Ovary (tissue), 9 donors: Measurements from ENCODE around the gene CHERP. TPM values are rescaled to one million over a fixed set of nuclear protein-coding genes. Genes with fewer than 3 reads are reported as not detected.
"Not testable (repeated sequence)": the region's sequence is repeated elsewhere in the genome, so short reads cannot be mapped to it uniquely, and the experiment has no call there.

Source experiments
- DNase-seq, 5 donors: peaks; one replicate each; pipeline ENCODE4 v3.0.0-alpha.2; 2019 to 2020
- H3K27ac ChIP-seq, 2 donors: fragments of 200-600 bp; one replicate each; pipeline versions ENCODE4 v1.5.1 to v1.8.0; 2019 to 2022
- H3K27me3 ChIP-seq: fragments of 200-600 bp; one replicate; pipeline ENCODE4 v1.8.0; 2022
- H3K36me3 ChIP-seq: fragments of 200-600 bp; sonication (generic); one replicate; pipeline ENCODE4 v1.5.1; 2019
- H3K4me1 ChIP-seq: one replicate; pipeline ENCODE4 v1.8.1; 2013; ENCODE audit warnings: mild to moderate bottlenecking, moderate library complexity; ENCODE audit not compliant: insufficient read depth
- H3K4me3 ChIP-seq: fragments of 200-600 bp; sonication (generic); one replicate; pipeline ENCODE4 v1.5.1; 2017
- H3K9me3 ChIP-seq, 2 donors: fragments of 200-600 bp in 1 of 2; sonication (generic) in 1 of 2; one replicate each; pipeline versions ENCODE4 v1.5.1 to v1.8.1; 2013 to 2019; ENCODE audit warnings: mild to moderate bottlenecking in 1 of 2, moderate library complexity in 1 of 2
- EP300 ChIP-seq: sonication (generic); formaldehyde crosslinking; IDR thresholded peaks from one replicate; pipeline ENCODE4 v1.6.1; 2017; ENCODE audit warnings: antibody characterized with exemption
- POLR2A ChIP-seq: fragments of 450-650 bp; IDR thresholded peaks from one replicate; pipeline ENCODE4 v1.6.1; 2017; ENCODE audit warnings: antibody characterized with exemption, mild to moderate bottlenecking, moderate library complexity
- WGBS, 3 donors: extraction: QIAGEN DNeasy Blood & Tissue Kit in 1 of 3; methylation state at CpG; one replicate each; pipeline versions ENCODE4 v1.1.5 to v1.1.7; 2013 to 2017; 5-methylcytosine and 5-hydroxymethylcytosine counted together
- intact Hi-C, 4 donors: fragments of 100-400 bp; cut with DNase I; formaldehyde crosslinking; loops; one replicate each; pipeline versions ENCODE4 v1.11.0 to v1.15.1; 2022 to 2023
- polyA plus RNA-seq, 2 donors: library from polyadenylated mRNA; stranded (reverse); fragments of 200-250 nt in 1 of 2; fragments of 350-450 nt in 1 of 2; fragmentation: Illumina TruSeq in 1 of 2; extraction: RNeasy Lipid Tissue Mini Kit (QIAGEN cat#74804) in 1 of 2; gene quantifications; one replicate each; pipeline ENCODE4 v1.2.3, GENCODE V29; 2013 to 2014
- total RNA-seq, 7 donors: library from RNA; depleted of rRNA in 2 of 7; stranded (reverse); fragments of >200 nt in 2 of 7; fragmentation: NEBNext Ultra II Directional in 3 of 7; extraction: Animal tissue kit (Norgen Biotek cat#: 25700) in 3 of 7; gene quantifications; one replicate each; pipeline versions ENCODE4 v1.1.0 to v1.2.4, GENCODE V29; 2016 to 2023
- TF ChIP-seq, protein P1 (sequence below), 3 donors: fragments of 450-650 bp in 2 of 3; fragments of 200-600 bp in 1 of 3; IDR thresholded peaks; one replicate each; pipeline versions ENCODE4 v1.5.1 to v1.8.0; 2016 to 2022; ENCODE audit warnings: antibody characterized with exemption in 3 of 3, mild to moderate bottlenecking in 1 of 3
- donor health status: DM: no; HTN: no; CAD: no; lungs with moderate emphysema.
- donor health status: DM: no; HTN: no; CAD: no.
- donor health status: Bipolar disorder and iron deficiency.
- donor health status: DM: yes; HTN: yes; CAD: no.
- donor health status: DM: no; HTN: no; CAD: no.
- donor health status: DM: yes; HTN: yes; CAD: no.

CHERP gene
- total and polyA plus RNA-seq, 9 donors: 5.9 to 52.6 (median 39.7) TPM

- no peak overlapping the region for H3K4me3 ChIP-seq
- H3K9me3 ChIP-seq: no peaks in the 10 kb centered on the region
- no peak for TF ChIP-seq POLR2A
- intact Hi-C loops: no loop called here
- H3K4me1 ChIP-seq: no peaks in the 10 kb centered on the region
- no peaks in the 10 kb centered on the region for H3K36me3 ChIP-seq
- WGBS, 3 donors: 81 to 86% (median 81%) methylated on average over 14 of the region's 14 CpGs
- DNase-seq: no peak
- H3K27ac ChIP-seq: no peak overlapping the region
- no peaks in the 10 kb centered on the region for H3K27me3 ChIP-seq
Measured at GRCh38 chr19:16516923-16517610, 25.2 kb downstream of the CHERP start.

DNA sequence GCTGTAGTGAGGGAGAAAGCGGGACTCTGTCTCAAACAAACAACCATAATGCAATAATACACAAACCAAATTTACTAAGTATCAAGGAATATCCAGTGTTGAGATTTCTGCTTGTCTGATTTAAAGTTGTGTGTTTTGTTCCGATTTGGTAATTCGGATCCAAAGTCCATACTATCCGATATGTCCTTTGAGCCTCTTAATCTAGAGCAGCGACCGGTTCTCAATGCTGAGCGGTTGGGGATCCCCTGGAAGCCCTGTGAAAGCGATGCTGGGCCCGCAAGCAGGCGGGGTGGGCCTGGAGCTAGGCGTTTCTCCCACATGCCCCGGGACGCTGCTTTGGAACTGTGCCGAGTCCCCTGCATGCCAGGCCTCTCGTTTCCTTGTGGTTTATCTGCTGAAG, 25.9 kb downstream of the CHERP start:
- DNase-seq: no peak
- H3K4me3 ChIP-seq: no peak overlapping the region
- H3K27ac ChIP-seq: no peak overlapping the region
- 81 to 84% (median 82%) methylated on average over 15 of the region's 15 CpGs for WGBS, 3 donors
- H3K27me3 ChIP-seq: no peaks in the 10 kb centered on the region
- H3K36me3 ChIP-seq: no peaks in the 10 kb centered on the region
- no peaks in the 10 kb centered on the region for H3K4me1 ChIP-seq
- no peaks in the 10 kb centered on the region for H3K9me3 ChIP-seq
- intact Hi-C loops: no loop called here
- TF ChIP-seq POLR2A: no peak
- no peak for TF ChIP-seq EP300

DNA sequence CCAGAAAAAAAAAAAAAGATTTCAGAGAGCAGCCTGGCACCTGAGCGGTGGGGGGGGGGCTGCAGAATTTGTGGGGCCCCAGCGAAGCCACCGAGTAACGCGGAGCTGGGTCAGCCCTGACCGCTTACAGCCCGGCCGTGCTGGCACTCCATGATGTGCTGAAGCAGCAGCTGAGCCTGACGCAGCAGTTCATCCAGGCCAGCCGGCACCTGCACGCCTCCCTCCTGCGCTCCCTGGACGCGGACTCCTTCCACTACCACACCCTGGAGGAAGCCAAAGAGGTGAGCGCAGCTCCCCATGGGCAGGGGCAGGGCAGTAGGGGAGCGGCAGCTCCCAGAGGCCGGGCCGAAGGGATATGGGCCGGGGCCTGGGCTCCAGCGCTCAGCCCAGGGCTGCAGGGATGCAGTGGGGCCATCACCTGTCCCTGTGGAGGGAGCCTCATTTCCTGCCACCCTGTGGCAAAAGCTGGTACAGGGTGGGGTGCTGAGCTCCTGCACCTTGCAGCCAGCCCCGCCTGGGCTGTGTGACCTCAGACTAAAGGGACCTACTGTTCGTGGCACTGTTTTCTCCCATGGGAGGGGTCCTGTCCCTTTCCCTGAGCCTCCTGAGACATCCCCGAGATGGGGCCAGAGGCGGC, 27.7 kb downstream of the CHERP start:
- no peaks in the 10 kb centered on the region for H3K27me3 ChIP-seq
- TF ChIP-seq POLR2A (no peak), EP300 (no peak)
- TF ChIP-seq, protein P1, sequence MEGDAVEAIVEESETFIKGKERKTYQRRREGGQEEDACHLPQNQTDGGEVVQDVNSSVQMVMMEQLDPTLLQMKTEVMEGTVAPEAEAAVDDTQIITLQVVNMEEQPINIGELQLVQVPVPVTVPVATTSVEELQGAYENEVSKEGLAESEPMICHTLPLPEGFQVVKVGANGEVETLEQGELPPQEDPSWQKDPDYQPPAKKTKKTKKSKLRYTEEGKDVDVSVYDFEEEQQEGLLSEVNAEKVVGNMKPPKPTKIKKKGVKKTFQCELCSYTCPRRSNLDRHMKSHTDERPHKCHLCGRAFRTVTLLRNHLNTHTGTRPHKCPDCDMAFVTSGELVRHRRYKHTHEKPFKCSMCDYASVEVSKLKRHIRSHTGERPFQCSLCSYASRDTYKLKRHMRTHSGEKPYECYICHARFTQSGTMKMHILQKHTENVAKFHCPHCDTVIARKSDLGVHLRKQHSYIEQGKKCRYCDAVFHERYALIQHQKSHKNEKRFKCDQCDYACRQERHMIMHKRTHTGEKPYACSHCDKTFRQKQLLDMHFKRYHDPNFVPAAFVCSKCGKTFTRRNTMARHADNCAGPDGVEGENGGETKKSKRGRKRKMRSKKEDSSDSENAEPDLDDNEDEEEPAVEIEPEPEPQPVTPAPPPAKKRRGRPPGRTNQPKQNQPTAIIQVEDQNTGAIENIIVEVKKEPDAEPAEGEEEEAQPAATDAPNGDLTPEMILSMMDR (IDR thresholded peaks at IDR 0.05): no peak
- DNase-seq: no peak
- 91 to 92% (median 91%) methylated on average over 24 of the region's 24 CpGs for WGBS, 3 donors
- no peak overlapping the region for H3K27ac ChIP-seq
- no peaks in the 10 kb centered on the region for H3K4me1 ChIP-seq
- no peaks in the 10 kb centered on the region for H3K36me3 ChIP-seq
- intact Hi-C loops: no loop called here
- H3K9me3 ChIP-seq: no peaks in the 10 kb centered on the region
- no peak overlapping the region for H3K4me3 ChIP-seq

DNA sequence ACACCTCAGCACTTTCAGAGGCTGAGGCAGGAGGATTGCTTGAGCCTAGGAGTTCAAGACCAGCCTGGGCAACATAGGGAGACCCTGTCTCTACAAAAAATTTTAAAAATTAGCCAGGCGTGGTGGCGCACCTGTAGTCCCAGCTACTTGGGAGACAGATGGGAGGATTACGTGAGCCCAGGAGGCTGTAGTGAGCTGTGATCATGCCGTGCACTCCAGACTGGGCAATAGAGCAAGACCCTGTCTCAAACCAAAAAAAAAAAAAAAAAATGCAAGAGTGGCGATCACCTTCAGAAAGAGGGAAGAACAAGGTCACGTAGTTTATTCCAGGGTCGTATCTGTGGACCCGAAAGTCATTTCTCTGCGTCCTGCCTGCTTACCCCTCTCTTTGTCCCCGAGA, 29.6 kb downstream of the CHERP start:
- intact Hi-C loops, DNase-seq, H3K4me1 ChIP-seq, H3K9me3 ChIP-seq, H3K4me3 ChIP-seq, H3K36me3 ChIP-seq, H3K27me3 ChIP-seq, H3K27ac ChIP-seq: not testable (repeated sequence)
- WGBS, 3 donors: 91 to 92% (median 92%) methylated on average over 10 of the region's 10 CpGs

DNA sequence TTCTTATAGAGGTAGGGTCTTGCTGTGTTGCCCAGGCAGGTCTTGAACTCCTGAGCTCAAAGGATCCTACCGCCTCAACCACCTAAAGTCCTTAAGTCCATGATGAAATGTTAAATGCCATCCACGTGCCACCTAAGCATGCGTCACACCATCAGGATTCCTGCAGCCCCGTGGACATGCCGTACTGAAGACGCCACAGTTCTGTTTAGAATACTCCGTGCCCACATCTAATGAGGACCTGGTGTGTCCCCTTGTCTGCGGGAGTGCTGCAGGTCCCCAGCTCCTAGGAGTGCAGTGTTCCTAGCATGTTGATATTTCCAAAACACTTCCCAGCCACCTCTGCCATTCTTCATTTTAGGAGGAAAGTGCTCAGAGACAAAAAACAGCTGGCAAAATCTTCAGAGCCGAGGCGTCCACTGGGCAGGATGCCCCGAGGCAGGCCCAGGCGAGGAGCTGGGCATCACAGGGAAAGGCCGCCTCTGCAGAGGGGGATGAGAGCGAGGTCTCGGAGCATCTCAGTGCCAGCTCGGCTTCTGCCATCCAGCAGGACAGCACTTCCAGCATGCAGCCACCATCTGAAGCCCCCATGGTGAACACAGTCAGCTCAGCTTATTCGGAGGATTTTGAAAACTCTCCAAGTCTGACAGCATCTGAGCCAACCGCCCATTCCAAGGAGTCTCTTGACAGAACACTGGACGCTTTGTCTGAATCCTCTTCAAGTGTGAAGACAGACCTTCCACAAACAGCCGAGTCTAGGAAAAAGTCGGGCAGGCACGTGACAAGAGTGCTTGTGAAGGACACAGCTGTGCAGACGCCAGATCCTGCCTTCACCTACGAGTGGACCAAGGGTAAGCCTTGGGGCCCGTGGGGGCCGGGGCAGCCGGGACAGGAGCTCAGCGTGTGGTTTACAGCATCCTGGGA, 32.8 kb downstream of the CHERP start:
- H3K9me3 ChIP-seq: no peaks in the 10 kb centered on the region
- WGBS, 3 donors: 81 to 84% (median 82%) methylated on average over 28 of the region's 28 CpGs
- no peaks in the 10 kb centered on the region for H3K4me1 ChIP-seq
- H3K27ac ChIP-seq: no peak overlapping the region
- intact Hi-C loops: no loop called here
- no peaks in the 10 kb centered on the region for H3K27me3 ChIP-seq
- DNase-seq: no peak
- H3K4me3 ChIP-seq: no peak overlapping the region
- H3K36me3 ChIP-seq: no peaks in the 10 kb centered on the region
- TF ChIP-seq EP300: no peak
- no peak for TF ChIP-seq POLR2A
- TF ChIP-seq, protein P1 (IDR thresholded peaks at IDR 0.05): no peak
